ENCODE results near the gene FMN1. TPM values are rescaled to one million over a fixed set of nuclear protein-coding genes. Genes with fewer than 3 reads are reported as not detected.

FMN1 gene
- total and polyA plus RNA-seq, 2 of the 8 experiments (the other 6 are each of a cell fraction or from before 2014, with no cell fraction given) = 0.27 to 3.7 TPM

DNA sequence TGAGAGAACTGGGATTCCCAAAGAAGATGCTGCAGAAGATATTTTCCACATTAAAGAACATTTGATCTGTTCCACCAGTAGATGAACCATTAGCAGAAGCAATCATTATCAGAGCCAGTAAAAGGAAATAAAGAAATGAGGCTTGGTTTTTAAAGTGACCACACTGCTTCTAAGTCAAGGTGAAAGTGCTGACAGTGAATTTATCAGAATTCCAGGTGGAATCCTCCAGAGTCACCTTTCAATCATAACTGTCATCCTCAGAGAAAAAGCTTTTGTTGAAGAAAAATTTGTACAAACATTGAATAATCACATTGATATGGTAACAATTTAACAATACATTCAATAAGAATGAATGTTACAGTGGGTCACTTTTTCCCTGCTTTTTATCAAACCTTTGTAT lies 376.9 kb downstream of the FMN1 start:
- DNase-seq (ENCODE audit: low read depth in 1 of 2, low spot score in 2 of 2) = no peak
- POLR2A ChIA-PET (ENCODE audit: partially characterized antibody) = no interaction called here
- no peak overlapping the region for H3K4me2 ChIP-seq (ENCODE audit: insufficient read depth in 1 of 2, low read depth in 2 of 2, low read length in 2 of 2)
- no peak overlapping the region for H3K56ac ChIP-seq (replicated peaks; ENCODE audit: insufficient read length, low read depth, low read length)
- H3K23me2 ChIP-seq (ENCODE audit: low read depth, low read length) = no peaks in the 10 kb centered on the region
- H3K9ac ChIP-seq (replicated peaks in 1 of 4; ENCODE audit: extremely low read depth in 1 of 4, low read depth in 3 of 4, low read length in 3 of 4) = no peak overlapping the region
- H2BK5ac ChIP-seq (ENCODE audit: low read depth, low read length) = no peak overlapping the region
- no peak for FAIRE-seq
- H3K27me3 ChIP-seq (replicated peaks in 1 of 4; ENCODE audit: control insufficient read depth in 3 of 4, extremely low read depth in 1 of 4, insufficient read depth in 3 of 4, low read length in 3 of 4) = peaks cover 0 to 1% (median 0%) of the 10 kb centered on the region in 4 experiments; a peak in 1 of 7 replicates
- no peaks in the 10 kb centered on the region for H3K4me1 ChIP-seq (replicated peaks in 1 of 4; ENCODE audit: control insufficient read depth in 3 of 4, insufficient read depth in 4 of 4, low read length in 3 of 4)
- H2BK20ac ChIP-seq (ENCODE audit: low read length) = no peak overlapping the region
- no peak overlapping the region for H2BK12ac ChIP-seq (ENCODE audit: low read depth, low read length)
- H3K4me3 ChIP-seq (ENCODE audit: extremely low read depth in 1 of 4, insufficient read depth in 2 of 4, low read depth in 3 of 4, low read length in 4 of 4) = no peak overlapping the region
- H3K79me2 ChIP-seq (ENCODE audit: control insufficient read depth in 1 of 2, insufficient read depth in 2 of 2, low read length in 2 of 2) = no peaks in the 10 kb centered on the region
- H3K36me3 ChIP-seq (ENCODE audit: control insufficient read depth in 2 of 4, insufficient read depth in 4 of 4, low read length in 3 of 4) = no peaks in the 10 kb centered on the region
- no peak overlapping the region for H3K14ac ChIP-seq (ENCODE audit: insufficient read length)
- H2BK120ac ChIP-seq (replicated peaks; ENCODE audit: low read depth, low read length) = no peak overlapping the region
- H3K27ac ChIP-seq (ENCODE audit: low read depth, low read length) = no peak overlapping the region
- no peak overlapping the region for H3K4ac ChIP-seq (replicated peaks; ENCODE audit: insufficient read length, low read depth, low read length)
- no peak overlapping the region for H3K18ac ChIP-seq (ENCODE audit: extremely low read depth, low read length)
- no peak overlapping the region for H4K5ac ChIP-seq (ENCODE audit: insufficient read length, low read depth, low read length)
- H3K23ac ChIP-seq (ENCODE audit: insufficient read length) = no peak overlapping the region
- TF ChIP-seq POLR2A (IDR thresholded peaks at IDR 0.05; ENCODE audit: control extremely low read depth in 1 of 2, low read depth in 2 of 2, low read length in 2 of 2) = no peak
- no peak for TF ChIP-seq SIX5 (IDR thresholded peaks at IDR 0.05; ENCODE audit: low read depth, low read length)
- TF ChIP-seq MAFK (IDR thresholded peaks at IDR 0.05; ENCODE audit: low read depth, low read length) = peak; percentile 37; the same call in 1 of the 2 replicates
- no peak for TF ChIP-seq BACH1 (IDR thresholded peaks at IDR 0.05; ENCODE audit: low read length)
- no peaks in the 10 kb centered on the region for H3K79me1 ChIP-seq (ENCODE audit: low read depth, low read length)
- H2AFZ ChIP-seq (ENCODE audit: low read length) = no peak overlapping the region
- no peak overlapping the region for H4K91ac ChIP-seq (replicated peaks; ENCODE audit: insufficient read length, low read length)
- H2BK15ac ChIP-seq (ENCODE audit: low read length) = no peak overlapping the region
- H2AK5ac ChIP-seq (ENCODE audit: low read depth, low read length) = no peak overlapping the region
- no peaks in the 10 kb centered on the region for H3K9me3 ChIP-seq (ENCODE audit: insufficient read depth in 2 of 2, low read depth in 1 of 2, low read length in 1 of 2)
- CTCF ChIA-PET (ENCODE audit: partially characterized antibody) = interaction anchor here (1.3 kb wide), 1 partner anchor 139 kb away, joined by 3 read pairs; no protein-coding TSS in a partner anchor
- H4K20me1 ChIP-seq (replicated peaks in 1 of 2; ENCODE audit: control insufficient read depth in 1 of 2, insufficient read depth in 2 of 2, low read length in 2 of 2) = no peaks in the 10 kb centered on the region
- no peak overlapping the region for H4K8ac ChIP-seq (ENCODE audit: extremely low read depth, insufficient read depth, low read length)
